ENCODE data around the gene ZNF860. TPM values are rescaled to one million over a fixed set of nuclear protein-coding genes. Genes with fewer than 3 reads are reported as not detected.

The ZNF860 gene
- total RNA-seq, 1 experiment from 2014 or later: 5.9 TPM

- Mint-ChIP-seq H3K36me3 (ENCODE audit: insufficient read depth, unreplicated experiment) (peaks cover 24% of the 10 kb centered on the region), H3K4me1 (ENCODE audit: low read depth, unreplicated experiment) (peaks cover 31% of the 10 kb centered on the region), H3K27ac (ENCODE audit: unreplicated experiment) (no peak overlapping the region), H3K27me3 (ENCODE audit: insufficient read depth, unreplicated experiment) (no peaks in the 10 kb centered on the region), H3K9me3 (ENCODE audit: unreplicated experiment) (peaks cover 10% of the 10 kb centered on the region), H3K4me3 (ENCODE audit: unreplicated experiment) (peak overlapping the region; percentile 93)
- POLR2A ChIA-PET: no interaction called here
- no peaks in the 10 kb centered on the region for H3K27me3 ChIP-seq (replicated peaks; ENCODE audit: control insufficient read depth, insufficient read depth, low read length)
- H3K9me3 ChIP-seq: no peaks in the 10 kb centered on the region
- peaks cover 34% of the 10 kb centered on the region for H3K4me1 ChIP-seq
- BruUV-seq (replicated peaks): no TSS peak
- H3K36me3 ChIP-seq (ENCODE audit: control insufficient read depth, insufficient read depth, low read length): no peaks in the 10 kb centered on the region
- peak; percentile 84 to 86 for DNase-seq
- CTCF ChIA-PET: interaction anchor here (0.7 kb wide), 2 partner anchors 165 to 173 kb away, joined by 4 to 8 read pairs; no protein-coding TSS in a partner anchor
- intact Hi-C loops (cut with micrococcal nuclease; ENCODE audit: unreplicated experiment): loop anchor here (1.0 kb wide), 3 partner anchors 11 to 57 kb away; no protein-coding TSS in a partner anchor
- H3K4me3 ChIP-seq (ENCODE audit: low read depth, low read length): peak overlapping the region; percentile 62
- TF ChIP-seq CTCF (IDR thresholded peaks at IDR 0.05; ENCODE audit: insufficient read depth in 1 of 2, low read depth in 1 of 2, low read length in 1 of 2, severe bottlenecking in 1 of 2, unreplicated experiment in 1 of 2): peak; percentile 14 to 21
These were observed 882 bp upstream of the ZNF860 start for GRCh38 chr3:31980530-31981205.

DNA sequence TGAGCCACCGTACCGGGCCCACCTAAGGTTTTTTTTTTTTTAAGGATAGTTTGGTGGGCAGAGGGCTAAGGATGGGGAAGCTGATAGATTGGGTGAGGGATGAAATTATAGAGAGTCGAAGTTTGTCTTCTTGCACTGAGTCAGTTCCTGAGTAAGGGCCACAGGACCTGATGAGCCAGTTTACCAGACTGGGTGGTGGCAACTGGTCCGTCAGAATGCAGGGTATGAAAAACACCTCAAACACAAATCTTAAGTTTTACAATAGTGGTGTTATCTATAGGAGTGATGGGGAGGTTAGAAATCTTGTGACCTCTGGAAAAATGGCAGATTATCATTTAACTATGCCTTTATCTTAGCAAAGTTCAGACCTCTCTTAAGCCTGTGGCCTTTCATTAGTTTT, 2.8 kb downstream of the ZNF860 start:
- intact Hi-C loops (cut with micrococcal nuclease; ENCODE audit: unreplicated experiment): no loop called here
- H3K27ac Mint-ChIP-seq (ENCODE audit: unreplicated experiment): no peak overlapping the region
- POLR2A ChIA-PET: no interaction called here

GRCh38 chr3:31985831-31986230, 4.3 kb downstream of the ZNF860 start:
- no peaks in the 10 kb centered on the region for H3K27me3 Mint-ChIP-seq (ENCODE audit: insufficient read depth, unreplicated experiment)

More for the DNA sequence above, 2.8 kb downstream of the ZNF860 start:
- BruUV-seq (replicated peaks): no TSS peak
- no peak overlapping the region for H3K4me3 ChIP-seq (ENCODE audit: low read depth, low read length)
- H3K4me1 ChIP-seq: peaks cover 20% of the 10 kb centered on the region
- Mint-ChIP-seq H3K4me3 (ENCODE audit: unreplicated experiment) (no peak overlapping the region), H3K27me3 (ENCODE audit: insufficient read depth, unreplicated experiment) (no peaks in the 10 kb centered on the region), H3K4me1 (ENCODE audit: low read depth, unreplicated experiment) (peaks cover 4% of the 10 kb centered on the region), H3K36me3 (ENCODE audit: insufficient read depth, unreplicated experiment) (peaks cover 26% of the 10 kb centered on the region), H3K9me3 (ENCODE audit: unreplicated experiment) (no peaks in the 10 kb centered on the region)
- CTCF ChIA-PET: no interaction called here
- no peak for TF ChIP-seq CTCF (IDR thresholded peaks at IDR 0.05; ENCODE audit: insufficient read depth in 1 of 2, low read depth in 1 of 2, low read length in 1 of 2, severe bottlenecking in 1 of 2, unreplicated experiment in 1 of 2)
- DNase-seq: peak in 1 of 2 experiments; percentile 42
- H3K36me3 ChIP-seq (ENCODE audit: control insufficient read depth, insufficient read depth, low read length): no peaks in the 10 kb centered on the region
- no peaks in the 10 kb centered on the region for H3K27me3 ChIP-seq (replicated peaks; ENCODE audit: control insufficient read depth, insufficient read depth, low read length)
- no peaks in the 10 kb centered on the region for H3K9me3 ChIP-seq

More at GRCh38 chr3:31985831-31986230, 4.3 kb downstream of the ZNF860 start:
- Mint-ChIP-seq H3K36me3 (ENCODE audit: insufficient read depth, unreplicated experiment) (peaks cover 13% of the 10 kb centered on the region), H3K4me3 (ENCODE audit: unreplicated experiment) (no peak overlapping the region), H3K9me3 (ENCODE audit: unreplicated experiment) (no peaks in the 10 kb centered on the region), H3K4me1 (ENCODE audit: low read depth, unreplicated experiment) (no peaks in the 10 kb centered on the region), H3K27ac (ENCODE audit: unreplicated experiment) (no peak overlapping the region)
- Histone ChIP-seq H3K27me3 (replicated peaks; ENCODE audit: control insufficient read depth, insufficient read depth, low read length) (no peaks in the 10 kb centered on the region), H3K4me1 (peaks cover 19% of the 10 kb centered on the region), H3K9me3 (no peaks in the 10 kb centered on the region), H3K4me3 (ENCODE audit: low read depth, low read length) (no peak overlapping the region), H3K36me3 (ENCODE audit: control insufficient read depth, insufficient read depth, low read length) (no peaks in the 10 kb centered on the region)
- TF ChIP-seq CTCF (IDR thresholded peaks at IDR 0.05; ENCODE audit: insufficient read depth in 1 of 2, low read depth in 1 of 2, low read length in 1 of 2, severe bottlenecking in 1 of 2, unreplicated experiment in 1 of 2): no peak
- BruUV-seq (replicated peaks): no TSS peak
- DNase-seq: no peak
- ChIA-PET CTCF (no interaction called here), POLR2A (no interaction called here)
- intact Hi-C loops (cut with micrococcal nuclease; ENCODE audit: unreplicated experiment): no loop called here
